ENCODE data around the gene AZIN2.

Gene AZIN2

GRCh38 chr1:33080885-33081553 is at the start of gene AZIN2:
AZIN2 (plus strand) TSS chr1:33081153; CDS start chr1:33082250, 1,097 bp downstream.
- ATAC-seq (ENCODE audit: low read depth), result peak; percentile 97

DNA sequence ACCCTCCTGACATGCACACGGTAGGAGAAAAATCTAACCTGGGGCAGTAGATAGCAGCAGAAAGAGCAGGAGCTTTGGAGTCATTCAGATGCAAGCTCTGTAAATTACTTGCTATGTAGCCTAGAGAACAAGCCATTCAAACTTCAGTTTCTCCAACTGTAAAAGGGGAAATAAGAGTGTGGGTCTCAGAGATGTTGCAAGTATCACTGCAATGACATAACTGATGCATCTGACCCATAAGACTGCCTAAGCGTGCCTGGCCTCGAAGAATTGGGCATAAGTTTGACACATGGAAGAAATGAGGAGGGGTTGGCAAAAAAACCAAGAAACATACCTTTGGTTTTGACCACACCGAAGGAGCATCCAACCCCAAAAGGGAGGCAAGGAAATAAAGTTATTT is 49.4 kb upstream of the AZIN2 start:
- Histone ChIP-seq H3K27ac (ENCODE audit: poor library complexity, severe bottlenecking) (no peak overlapping the region), H3K27me3 (ENCODE audit: insufficient read depth, poor library complexity, severe bottlenecking) (no peaks in the 10 kb centered on the region), H3K4me3 (ENCODE audit: severe bottlenecking) (no peak overlapping the region), H3K9me3 (ENCODE audit: severe bottlenecking) (no peaks in the 10 kb centered on the region), H3K36me3 (ENCODE audit: low read depth) (peaks cover 72% of the 10 kb centered on the region), H3K4me1 (ENCODE audit: insufficient read depth, poor library complexity, severe bottlenecking) (peaks cover 18% of the 10 kb centered on the region)
- DNase-seq (ENCODE audit: low spot score), result no peak
- TF ChIP-seq, protein P1, sequence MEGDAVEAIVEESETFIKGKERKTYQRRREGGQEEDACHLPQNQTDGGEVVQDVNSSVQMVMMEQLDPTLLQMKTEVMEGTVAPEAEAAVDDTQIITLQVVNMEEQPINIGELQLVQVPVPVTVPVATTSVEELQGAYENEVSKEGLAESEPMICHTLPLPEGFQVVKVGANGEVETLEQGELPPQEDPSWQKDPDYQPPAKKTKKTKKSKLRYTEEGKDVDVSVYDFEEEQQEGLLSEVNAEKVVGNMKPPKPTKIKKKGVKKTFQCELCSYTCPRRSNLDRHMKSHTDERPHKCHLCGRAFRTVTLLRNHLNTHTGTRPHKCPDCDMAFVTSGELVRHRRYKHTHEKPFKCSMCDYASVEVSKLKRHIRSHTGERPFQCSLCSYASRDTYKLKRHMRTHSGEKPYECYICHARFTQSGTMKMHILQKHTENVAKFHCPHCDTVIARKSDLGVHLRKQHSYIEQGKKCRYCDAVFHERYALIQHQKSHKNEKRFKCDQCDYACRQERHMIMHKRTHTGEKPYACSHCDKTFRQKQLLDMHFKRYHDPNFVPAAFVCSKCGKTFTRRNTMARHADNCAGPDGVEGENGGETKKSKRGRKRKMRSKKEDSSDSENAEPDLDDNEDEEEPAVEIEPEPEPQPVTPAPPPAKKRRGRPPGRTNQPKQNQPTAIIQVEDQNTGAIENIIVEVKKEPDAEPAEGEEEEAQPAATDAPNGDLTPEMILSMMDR (IDR thresholded peaks at IDR 0.05; ENCODE audit: poor library complexity, severe bottlenecking), result no peak
- no peak for ATAC-seq (ENCODE audit: low read depth)

More at GRCh38 chr1:33080885-33081553, at the start of gene AZIN2:
- Histone ChIP-seq H3K4me3 (ENCODE audit: severe bottlenecking) (peak within 1 kb of the TSS; percentile 49), H3K4me1 (ENCODE audit: insufficient read depth, poor library complexity, severe bottlenecking) (no peaks in the 10 kb centered on the region), H3K36me3 (ENCODE audit: low read depth) (no peaks in the 10 kb centered on the region), H3K27me3 (ENCODE audit: insufficient read depth, poor library complexity, severe bottlenecking) (no peaks in the 10 kb centered on the region), H3K27ac (ENCODE audit: poor library complexity, severe bottlenecking) (no peak within 1 kb of the TSS), H3K9me3 (ENCODE audit: severe bottlenecking) (no peaks in the 10 kb centered on the region)
- TF ChIP-seq, protein P1 (IDR thresholded peaks at IDR 0.05; ENCODE audit: poor library complexity, severe bottlenecking), result no peak
- peak; percentile 94 for DNase-seq (ENCODE audit: low spot score)

GRCh38 chr1:33032126-33032869 is 48.7 kb upstream of the AZIN2 start:
- TF ChIP-seq, protein P1 (IDR thresholded peaks at IDR 0.05; ENCODE audit: poor library complexity, severe bottlenecking), result no peak
- no peak overlapping the region for H3K4me3 ChIP-seq (ENCODE audit: severe bottlenecking)
- peaks cover 21% of the 10 kb centered on the region for H3K4me1 ChIP-seq (ENCODE audit: insufficient read depth, poor library complexity, severe bottlenecking)
- no peaks in the 10 kb centered on the region for H3K9me3 ChIP-seq (ENCODE audit: severe bottlenecking)
- DNase-seq (ENCODE audit: low spot score) (no peak), ATAC-seq (ENCODE audit: low read depth) (no peak)
- no peaks in the 10 kb centered on the region for H3K27me3 ChIP-seq (ENCODE audit: insufficient read depth, poor library complexity, severe bottlenecking)
- peaks cover 69% of the 10 kb centered on the region for H3K36me3 ChIP-seq (ENCODE audit: low read depth)
- H3K27ac ChIP-seq (ENCODE audit: poor library complexity, severe bottlenecking), result no peak overlapping the region

GRCh38 chr1:33036051-33036525 is 44.9 kb upstream of the AZIN2 start:
- TF ChIP-seq, protein P1 (IDR thresholded peaks at IDR 0.05; ENCODE audit: poor library complexity, severe bottlenecking), result no peak
- H3K36me3 ChIP-seq (ENCODE audit: low read depth), result peaks cover 43% of the 10 kb centered on the region
- peaks cover 21% of the 10 kb centered on the region for H3K4me1 ChIP-seq (ENCODE audit: insufficient read depth, poor library complexity, severe bottlenecking)
- peak overlapping the region; percentile 81 for H3K4me3 ChIP-seq (ENCODE audit: severe bottlenecking)
- no peak for DNase-seq (ENCODE audit: low spot score)
- H3K27ac ChIP-seq (ENCODE audit: poor library complexity, severe bottlenecking), result peak overlapping the region; percentile 33
- peak; percentile 17 for ATAC-seq (ENCODE audit: low read depth)
- H3K9me3 ChIP-seq (ENCODE audit: severe bottlenecking), result no peaks in the 10 kb centered on the region
- H3K27me3 ChIP-seq (ENCODE audit: insufficient read depth, poor library complexity, severe bottlenecking), result no peaks in the 10 kb centered on the region

Measured in RWPE2 (cell line).